ENCODE results near the gene IGF1R. TPM values are rescaled to one million over a fixed set of nuclear protein-coding genes. Genes with fewer than 3 reads are reported as not detected.

IGF1R gene
- total RNA-seq, 1 donor from 2014 or later: 62.7 TPM

GRCh38 chr15:98842973-98843285 is 194.6 kb downstream of the IGF1R start:
- no peaks in the 10 kb centered on the region for H3K27me3 ChIP-seq (ENCODE audit: control insufficient read depth, insufficient read depth, low read length)
- DNase-seq (ENCODE audit: low read depth): no peak
- no peaks in the 10 kb centered on the region for H3K36me3 ChIP-seq (ENCODE audit: control insufficient read depth, insufficient read depth, low read length)
- H3K4me3 ChIP-seq (ENCODE audit: low read depth, low read length): no peak overlapping the region
- TF ChIP-seq CTCF (IDR thresholded peaks at IDR 0.05; ENCODE audit: insufficient read depth, low read length, poor library complexity, severe bottlenecking): no peak

GRCh38 chr15:98843844-98844243 is 195.5 kb downstream of the IGF1R start:
- no peaks in the 10 kb centered on the region for H3K36me3 ChIP-seq (ENCODE audit: control insufficient read depth, insufficient read depth, low read length)
- no peaks in the 10 kb centered on the region for H3K27me3 ChIP-seq (ENCODE audit: control insufficient read depth, insufficient read depth, low read length)
- no peak for TF ChIP-seq CTCF (IDR thresholded peaks at IDR 0.05; ENCODE audit: insufficient read depth, low read length, poor library complexity, severe bottlenecking)
- no peak overlapping the region for H3K4me3 ChIP-seq (ENCODE audit: low read depth, low read length)
- no peak for DNase-seq (ENCODE audit: low read depth)

GRCh38 chr15:98844261-98844660 is 195.9 kb downstream of the IGF1R start:
- Histone ChIP-seq H3K36me3 (ENCODE audit: control insufficient read depth, insufficient read depth, low read length) (no peaks in the 10 kb centered on the region), H3K4me3 (ENCODE audit: low read depth, low read length) (no peak overlapping the region), H3K27me3 (ENCODE audit: control insufficient read depth, insufficient read depth, low read length) (no peaks in the 10 kb centered on the region)
- TF ChIP-seq CTCF (IDR thresholded peaks at IDR 0.05; ENCODE audit: insufficient read depth, low read length, poor library complexity, severe bottlenecking): no peak
- DNase-seq (ENCODE audit: low read depth): no peak

GRCh38 chr15:98845138-98845884 is 197.0 kb downstream of the IGF1R start:
- no peak for DNase-seq (ENCODE audit: low read depth)
- no peak for TF ChIP-seq CTCF (IDR thresholded peaks at IDR 0.05; ENCODE audit: insufficient read depth, low read length, poor library complexity, severe bottlenecking)
- Histone ChIP-seq H3K27me3 (ENCODE audit: control insufficient read depth, insufficient read depth, low read length) (no peaks in the 10 kb centered on the region), H3K36me3 (ENCODE audit: control insufficient read depth, insufficient read depth, low read length) (no peaks in the 10 kb centered on the region), H3K4me3 (ENCODE audit: low read depth, low read length) (no peak overlapping the region)

- TF ChIP-seq CTCF (IDR thresholded peaks at IDR 0.05; ENCODE audit: insufficient read depth, low read length, poor library complexity, severe bottlenecking): peak; percentile 88
- no peaks in the 10 kb centered on the region for H3K27me3 ChIP-seq (ENCODE audit: control insufficient read depth, insufficient read depth, low read length)
- H3K36me3 ChIP-seq (ENCODE audit: control insufficient read depth, insufficient read depth, low read length): no peaks in the 10 kb centered on the region
- no peak overlapping the region for H3K4me3 ChIP-seq (ENCODE audit: low read depth, low read length)
- DNase-seq (ENCODE audit: low read depth): no peak
Measured at GRCh38 chr15:98850961-98851572, 202.7 kb downstream of the IGF1R start.

- no peaks in the 10 kb centered on the region for H3K36me3 ChIP-seq (ENCODE audit: control insufficient read depth, insufficient read depth, low read length)
- peak overlapping the region; percentile 58 for H3K4me3 ChIP-seq (ENCODE audit: low read depth, low read length)
- no peak for TF ChIP-seq CTCF (IDR thresholded peaks at IDR 0.05; ENCODE audit: insufficient read depth, low read length, poor library complexity, severe bottlenecking)
- H3K27me3 ChIP-seq (ENCODE audit: control insufficient read depth, insufficient read depth, low read length): no peaks in the 10 kb centered on the region
- DNase-seq (ENCODE audit: low read depth): no peak
Measured at GRCh38 chr15:98853161-98853560, 204.8 kb downstream of the IGF1R start.
